HCT116 (cell line): ENCODE data around the gene SYTL3. TPM values are rescaled to one million over a fixed set of nuclear protein-coding genes. Genes with fewer than 3 reads are reported as not detected.

Experiments used
- ATAC-seq: fragments of 200-7000 bp; cut with Tn5 transposase; 2 replicates; pipeline ENCODE4 v1.9.1; 2020; ENCODE audit warnings: mild to moderate bottlenecking, moderate library complexity
- BruUV-seq: library from RNA; stranded (reverse); fragments of 400-500 nt; replicated peaks from 2 replicates; lab custom pipeline; 2021; lab: Mats Ljungman, UMichigan
- CTCF ChIA-PET: fragments of 300-600 bp; sonication (Branson Sonifier 250); formaldehyde crosslinking; loops from one replicate; lab custom pipeline; 2021; ENCODE audit warnings: antibody characterized with exemption; lab: Charles Lee
- POLR2A ChIA-PET: fragments of 300-600, 350-600 bp; sonication (Branson Sonifier 250); formaldehyde crosslinking; loops from one replicate; lab custom pipeline; 2021; ENCODE audit warnings: antibody characterized with exemption; lab: Charles Lee
- RAD21 ChIA-PET, 2 experiments: fragments of 300-600 bp; sonication (Branson Sonifier 250); formaldehyde crosslinking; loops; one replicate each; lab custom pipeline; 2023; ENCODE audit warnings: low total read pairs in 2 of 2; ENCODE audit not compliant: uncharacterized antibody in 2 of 2, unreplicated experiment in 2 of 2, low non-redundant PET in 1 of 2; lab: Charles Lee
- DNase-seq: peaks from one replicate; pipeline ENCODE4 v3.0.0-alpha.2; 2010; ENCODE audit warnings: low read depth, low spot score
- H2AFZ ChIP-seq: fragments of 200-600 bp; shearing (Covaris generic), sonication (generic); 2 replicates; pipeline ENCODE4 v1.6.1; 2017; ENCODE audit warnings: low read depth, mixed run types, mixed read lengths, antibody characterized with exemption, low read length; ENCODE audit not compliant: poor library complexity, severe bottlenecking
- H3K27ac ChIP-seq: 2 replicates; pipeline ENCODE4 v1.5.1; 2012; ENCODE audit warnings: low read depth, low read length
- H3K27me3 ChIP-seq: fragments of 200-600 bp; sonication (generic); 2 replicates; pipeline ENCODE4 v1.6.1; 2016; ENCODE audit warnings: mixed run types, low read length, mixed read lengths; ENCODE audit not compliant: insufficient read depth
- H3K36me3 ChIP-seq, 2 experiments: fragments of 200-500 bp in 1 of 2; fragments of 200-600 bp in 1 of 2; sonication (Bioruptor generic) in 1 of 2; sonication (generic) in 1 of 2; 2 replicates each; pipeline versions ENCODE4 v1.5.1 to v1.6.1; 2014 to 2016; ENCODE audit warnings: low read length in 2 of 2, inconsistent platforms in 1 of 2, mixed read lengths in 1 of 2, mixed run types in 1 of 2; ENCODE audit not compliant: insufficient read depth in 2 of 2, control insufficient read depth in 1 of 2
- H3K4me1 ChIP-seq, 2 experiments: fragments of 200-600 bp in 1 of 2; sonication (generic) in 1 of 2; 2 replicates each; pipeline versions ENCODE4 v1.5.1 to v1.6.1; 2012 to 2017; ENCODE audit warnings: low read length in 2 of 2, inconsistent platforms in 1 of 2, mild to moderate bottlenecking in 1 of 2, mixed read lengths in 1 of 2, mixed run types in 1 of 2, moderate library complexity in 1 of 2; ENCODE audit not compliant: insufficient read depth in 2 of 2, control insufficient read depth in 1 of 2
- H3K4me2 ChIP-seq: fragments of 200-600 bp; sonication (generic); 2 replicates; pipeline ENCODE4 v1.6.1; 2017; ENCODE audit warnings: mixed run types, low read length, mixed read lengths
- H3K4me3 ChIP-seq, 2 experiments: fragments of 200-600 bp in 1 of 2; sonication (generic) in 1 of 2; replicated peaks in 1 of 2; 2 replicates each; pipeline ENCODE4 v1.5.1; 2011 to 2016; ENCODE audit warnings: low read length in 2 of 2, control low read depth in 1 of 2, low read depth in 1 of 2, mild to moderate bottlenecking in 1 of 2, mixed read lengths in 1 of 2, mixed run types in 1 of 2
- H3K79me2 ChIP-seq: fragments of 200-600 bp; sonication (generic); 2 replicates; pipeline ENCODE4 v1.6.1; 2017; ENCODE audit warnings: mild to moderate bottlenecking, mixed run types, low read length, moderate library complexity, mixed read lengths; ENCODE audit not compliant: insufficient read depth
- H3K9ac ChIP-seq: fragments of 200-600 bp; sonication (generic); 2 replicates; pipeline ENCODE4 v1.6.1; 2016; ENCODE audit warnings: low read length, mixed read lengths
- H3K9me2 ChIP-seq: fragments of 200-600 bp; sonication (generic), shearing (Covaris generic); 2 replicates; pipeline ENCODE4 v1.6.1; 2017; ENCODE audit warnings: mixed run types, mild to moderate bottlenecking, moderate library complexity; ENCODE audit not compliant: insufficient read depth
- H3K9me3 ChIP-seq, 2 experiments: fragments of 200-500 bp in 1 of 2; fragments of 200-600 bp in 1 of 2; sonication (Bioruptor generic) in 1 of 2; sonication (generic) in 1 of 2; 2 replicates each; pipeline ENCODE4 v1.6.1; 2014 to 2017; ENCODE audit warnings: low read length in 2 of 2, mixed read lengths in 2 of 2, inconsistent platforms in 1 of 2, low read depth in 1 of 2, mild to moderate bottlenecking in 1 of 2, mixed run types in 1 of 2, moderate library complexity in 1 of 2; ENCODE audit not compliant: control insufficient read depth in 1 of 2, insufficient read depth in 1 of 2
- H4K20me1 ChIP-seq: fragments of 200-600 bp; sonication (generic), shearing (Covaris generic); 2 replicates; pipeline ENCODE4 v1.6.1; 2017; ENCODE audit warnings: mixed run types, mild to moderate bottlenecking, moderate library complexity; ENCODE audit not compliant: insufficient read depth
- CEBPB ChIP-seq: IDR thresholded peaks from 2 replicates; pipeline ENCODE4 v1.6.1; 2012; ENCODE audit warnings: low read depth
- EGR1 ChIP-seq: IDR thresholded peaks from 2 replicates; pipeline ENCODE4 v1.6.1; 2012; ENCODE audit warnings: low read depth
- ELF1 ChIP-seq: IDR thresholded peaks from 2 replicates; pipeline ENCODE4 v1.6.1; 2012; ENCODE audit warnings: low read depth, borderline replicate concordance
- POLR2A ChIP-seq: IDR thresholded peaks from 2 replicates; pipeline ENCODE4 v1.7.0; 2011; ENCODE audit warnings: borderline replicate concordance; ENCODE audit not compliant: insufficient read depth, insufficient read length; ENCODE audit errors: extremely low read depth
- POLR2AphosphoS5 ChIP-seq: IDR thresholded peaks from 2 replicates; pipeline ENCODE4 v1.6.1; 2011; ENCODE audit warnings: mild to moderate bottlenecking, low read depth, low read length, moderate library complexity
- RAD21 ChIP-seq: IDR thresholded peaks from 2 replicates; pipeline ENCODE4 v1.6.1; 2012; ENCODE audit warnings: low read depth, mild to moderate bottlenecking
- SP1 ChIP-seq: IDR thresholded peaks from 2 replicates; pipeline ENCODE4 v1.6.1; 2012; ENCODE audit warnings: low read depth
- SRF ChIP-seq: IDR thresholded peaks from 2 replicates; pipeline ENCODE4 v1.6.1; 2012; ENCODE audit warnings: low read depth
- YY1 ChIP-seq: IDR thresholded peaks from 2 replicates; pipeline ENCODE4 v1.6.1; 2011; ENCODE audit warnings: low read length, low read depth, moderate library complexity, mild to moderate bottlenecking; ENCODE audit not compliant: insufficient replicate concordance; ENCODE audit errors: extremely low read depth
- ZFX ChIP-seq: fragments of 450-650 bp; IDR thresholded peaks from 2 replicates; pipeline ENCODE4 v1.6.1; 2017
- ZNF274 ChIP-seq: fragments of 200-500 bp; sonication (Bioruptor generic); IDR thresholded peaks from 2 replicates; pipeline ENCODE4 v1.6.1; 2014; ENCODE audit warnings: mild to moderate bottlenecking, low read depth, low read length, inconsistent platforms
- intact Hi-C: fragments of 100-400 bp; cut with micrococcal nuclease; formaldehyde crosslinking; loops from 2 replicates; pipeline ENCODE4 v1.10.0; 2022
- total RNA-seq: library from RNA; stranded (reverse); gene quantifications from one replicate; pipeline ENCODE4 v1.2.1, GENCODE V29; 2021; ENCODE audit not compliant: unreplicated experiment
- TF ChIP-seq, protein P1 (sequence below): IDR thresholded peaks from 2 replicates; pipeline ENCODE4 v1.6.1; 2011; ENCODE audit warnings: mild to moderate bottlenecking, low read length, moderate library complexity; ENCODE audit not compliant: insufficient replicate concordance; ENCODE audit errors: extremely low read depth
- TF ChIP-seq, protein P2 (sequence below), 3 experiments: fragments of 200-600 bp in 1 of 3; sonication (generic) in 1 of 3; IDR thresholded peaks in 2 of 3; conservative IDR thresholded peaks in 1 of 3; 2 replicates each; pipeline ENCODE4 v1.5.1; 2012 to 2017; ENCODE audit warnings: low read depth in 2 of 3, low read length in 2 of 3, antibody characterized with exemption in 1 of 3, borderline replicate concordance in 1 of 3, control low read depth in 1 of 3, mild to moderate bottlenecking in 1 of 3, mixed read lengths in 1 of 3, mixed run types in 1 of 3, moderate library complexity in 1 of 3; ENCODE audit not compliant: insufficient read depth in 1 of 3

SYTL3 gene
- total RNA-seq, 1 experiment from 2014 or later: 55.3 TPM

DNA sequence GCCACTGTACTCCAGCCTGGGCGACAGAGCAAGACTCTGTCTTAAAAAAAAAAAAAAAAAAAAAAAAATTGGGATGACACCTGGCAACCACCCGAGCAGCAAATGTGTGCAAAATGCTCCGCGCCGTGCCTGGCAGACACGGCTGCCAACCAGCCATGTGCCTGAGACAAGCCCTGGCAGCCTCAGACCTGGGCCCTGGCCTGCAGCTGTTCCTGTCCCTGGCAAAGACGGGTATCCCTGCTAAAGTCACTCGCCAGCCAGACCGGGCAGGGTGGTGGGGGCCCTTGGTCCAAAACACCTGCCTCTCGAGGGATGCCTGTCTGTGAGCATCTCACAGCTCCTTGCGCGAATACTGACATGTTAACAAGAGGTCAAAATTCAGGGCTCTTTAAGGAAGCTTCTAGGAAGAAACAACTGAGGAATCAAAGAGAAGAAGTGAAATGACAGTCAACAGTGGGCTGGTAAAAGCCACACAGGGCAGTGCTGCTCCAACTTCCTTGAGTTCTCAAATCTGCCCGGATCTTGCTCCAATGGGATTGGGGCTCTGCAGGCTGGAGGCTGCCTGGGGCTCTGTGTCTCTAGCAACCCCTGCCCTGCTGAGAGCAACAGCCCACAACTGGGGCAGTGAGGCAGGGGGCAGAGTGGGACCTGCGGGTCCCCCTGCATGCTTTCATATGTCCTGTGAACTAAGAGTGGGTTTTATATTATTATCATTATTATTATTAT, 53.4 kb downstream of the SYTL3 start (continued):
- TF ChIP-seq, protein P1, sequence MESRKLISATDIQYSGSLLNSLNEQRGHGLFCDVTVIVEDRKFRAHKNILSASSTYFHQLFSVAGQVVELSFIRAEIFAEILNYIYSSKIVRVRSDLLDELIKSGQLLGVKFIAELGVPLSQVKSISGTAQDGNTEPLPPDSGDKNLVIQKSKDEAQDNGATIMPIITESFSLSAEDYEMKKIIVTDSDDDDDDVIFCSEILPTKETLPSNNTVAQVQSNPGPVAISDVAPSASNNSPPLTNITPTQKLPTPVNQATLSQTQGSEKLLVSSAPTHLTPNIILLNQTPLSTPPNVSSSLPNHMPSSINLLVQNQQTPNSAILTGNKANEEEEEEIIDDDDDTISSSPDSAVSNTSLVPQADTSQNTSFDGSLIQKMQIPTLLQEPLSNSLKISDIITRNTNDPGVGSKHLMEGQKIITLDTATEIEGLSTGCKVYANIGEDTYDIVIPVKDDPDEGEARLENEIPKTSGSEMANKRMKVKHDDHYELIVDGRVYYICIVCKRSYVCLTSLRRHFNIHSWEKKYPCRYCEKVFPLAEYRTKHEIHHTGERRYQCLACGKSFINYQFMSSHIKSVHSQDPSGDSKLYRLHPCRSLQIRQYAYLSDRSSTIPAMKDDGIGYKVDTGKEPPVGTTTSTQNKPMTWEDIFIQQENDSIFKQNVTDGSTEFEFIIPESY: no peak
- TF ChIP-seq RAD21 (no peak), EGR1 (no peak), SP1 (no peak), SRF (no peak), ELF1 (no peak), CEBPB (no peak), POLR2A (no peak)

DNA sequence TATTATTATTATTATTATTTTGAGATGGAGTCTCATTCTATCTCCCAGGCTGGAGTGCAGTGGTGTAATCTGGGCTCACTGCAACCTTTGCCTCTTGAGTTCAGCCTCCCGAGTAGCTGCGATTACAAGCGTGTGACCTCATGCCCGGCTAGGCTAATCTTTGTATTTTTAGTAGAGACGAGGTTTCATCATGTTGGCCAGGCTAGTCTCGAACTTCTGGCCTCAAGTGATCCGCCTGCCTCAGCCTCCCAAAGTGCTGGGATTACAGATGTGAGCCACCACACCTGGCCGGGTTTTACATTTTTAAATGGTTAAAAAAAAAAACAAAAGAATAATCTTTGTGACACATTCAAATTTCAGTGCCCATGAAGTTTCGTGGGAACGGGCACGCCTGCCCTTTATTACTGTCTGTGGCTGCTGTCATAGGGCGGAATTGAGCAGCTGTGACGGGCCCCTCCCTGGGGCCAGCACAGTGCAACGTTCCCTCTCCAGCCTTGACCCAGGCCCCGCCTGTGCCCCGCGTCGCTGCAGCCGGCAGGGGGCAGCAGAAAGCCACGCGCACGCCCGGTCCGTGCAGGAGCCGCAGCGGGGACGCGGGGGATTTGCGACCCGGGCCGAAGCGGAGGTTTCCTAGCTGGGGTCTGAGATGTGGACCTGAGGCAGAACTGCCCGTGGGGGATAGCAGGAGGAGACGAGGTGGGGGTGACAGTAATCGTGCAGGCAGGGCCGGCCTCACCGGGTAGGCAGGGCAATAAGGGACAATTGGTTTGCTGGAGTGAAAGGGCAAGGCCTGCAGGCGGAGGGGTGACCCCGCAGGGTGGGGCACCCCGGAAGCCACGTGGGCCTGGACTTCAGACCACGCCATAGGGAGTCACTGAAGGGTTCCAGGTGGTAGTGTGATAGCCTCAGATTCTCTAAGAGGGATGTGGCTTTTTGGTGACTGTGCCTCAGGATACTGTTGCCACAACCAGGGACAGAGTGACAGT, 54.3 kb downstream of the SYTL3 start:
- H3K4me2 ChIP-seq: peak overlapping the region; percentile 85
- no TSS peak for BruUV-seq
- TF ChIP-seq POLR2AphosphoS5 (no peak; the same call in 1 of the 2 replicates), ZFX (peak; percentile 76; the same call in 1 of the 2 replicates), YY1 (peak; percentile 81), ZNF274 (no peak)
- TF ChIP-seq, protein P2, sequence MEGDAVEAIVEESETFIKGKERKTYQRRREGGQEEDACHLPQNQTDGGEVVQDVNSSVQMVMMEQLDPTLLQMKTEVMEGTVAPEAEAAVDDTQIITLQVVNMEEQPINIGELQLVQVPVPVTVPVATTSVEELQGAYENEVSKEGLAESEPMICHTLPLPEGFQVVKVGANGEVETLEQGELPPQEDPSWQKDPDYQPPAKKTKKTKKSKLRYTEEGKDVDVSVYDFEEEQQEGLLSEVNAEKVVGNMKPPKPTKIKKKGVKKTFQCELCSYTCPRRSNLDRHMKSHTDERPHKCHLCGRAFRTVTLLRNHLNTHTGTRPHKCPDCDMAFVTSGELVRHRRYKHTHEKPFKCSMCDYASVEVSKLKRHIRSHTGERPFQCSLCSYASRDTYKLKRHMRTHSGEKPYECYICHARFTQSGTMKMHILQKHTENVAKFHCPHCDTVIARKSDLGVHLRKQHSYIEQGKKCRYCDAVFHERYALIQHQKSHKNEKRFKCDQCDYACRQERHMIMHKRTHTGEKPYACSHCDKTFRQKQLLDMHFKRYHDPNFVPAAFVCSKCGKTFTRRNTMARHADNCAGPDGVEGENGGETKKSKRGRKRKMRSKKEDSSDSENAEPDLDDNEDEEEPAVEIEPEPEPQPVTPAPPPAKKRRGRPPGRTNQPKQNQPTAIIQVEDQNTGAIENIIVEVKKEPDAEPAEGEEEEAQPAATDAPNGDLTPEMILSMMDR (IDR thresholded peaks at IDR 0.05 in 2 of 3, conservative IDR thresholded peaks at IDR 0.05 in 1 of 3; ENCODE audit: borderline replicate concordance in 1 of 3, insufficient read depth in 1 of 3, low read depth in 2 of 3, low read length in 2 of 3): peak in 2 of 3 experiments; percentile 100; a peak in 4 of 6 replicates
- H3K9me3 ChIP-seq: no peaks in the 10 kb centered on the region
- peaks cover 53 to 77% of the 10 kb centered on the region in 2 experiments for H3K4me1 ChIP-seq
- no peaks in the 10 kb centered on the region for H3K36me3 ChIP-seq
- H3K9me2 ChIP-seq: no peaks in the 10 kb centered on the region
- H3K27ac ChIP-seq: peak overlapping the region; percentile 92
- H3K4me3 ChIP-seq: peak overlapping the region; percentile 32 to 49
- POLR2A ChIA-PET: interaction anchor here (0.9 to 1.5 kb wide), 4 partner anchors 13 to 296 kb away, joined by 3 to 4 read pairs (median 3); partner anchors contain the start of gene RSPH3
- H2AFZ ChIP-seq: no peak overlapping the region
- peak overlapping the region; percentile 82 for H3K9ac ChIP-seq
- intact Hi-C loops: loop anchor here (1.0 to 10.0 kb wide), 7 partner anchors 26 to 431 kb away; partner anchors contain the start of gene RSPH3
- RAD21 ChIA-PET: interaction anchor here in 1 of 2 experiments (0.8 to 1.0 kb wide), 2 partner anchors 58 to 268 kb away, joined by 3 read pairs; no protein-coding TSS in a partner anchor
- peak; percentile 82 for DNase-seq
- CTCF ChIA-PET: interaction anchor here (0.7 to 2.0 kb wide), 9 partner anchors 12 to 430 kb away, joined by 3 to 23 read pairs (median 4); no protein-coding TSS in a partner anchor
- peaks cover 42% of the 10 kb centered on the region for H3K79me2 ChIP-seq
- H4K20me1 ChIP-seq: no peaks in the 10 kb centered on the region
- ATAC-seq: peak; percentile 84
- no peaks in the 10 kb centered on the region for H3K27me3 ChIP-seq
